ENCODE results near the gene KLRC3.

DNA sequence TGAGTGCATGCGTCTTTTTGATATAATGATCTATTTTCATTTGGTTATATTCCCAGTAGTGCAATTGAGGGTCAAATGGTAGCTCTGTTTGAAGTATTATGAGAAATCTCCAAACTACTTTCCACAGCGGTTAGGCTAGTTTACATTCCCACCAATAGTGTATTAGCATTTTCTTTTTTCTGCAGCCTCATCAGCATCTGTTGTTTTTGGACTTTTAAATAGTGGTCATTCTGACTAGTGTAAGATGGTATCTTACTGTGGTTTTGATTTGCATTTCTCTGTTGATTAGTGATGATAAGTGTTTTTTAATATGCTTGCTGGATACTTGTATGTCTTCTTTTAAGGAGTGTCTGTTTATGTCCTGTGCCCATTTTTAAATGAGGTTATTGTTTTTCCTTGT is 36.5 kb upstream of the KLRC3 start:
- TF ChIP-seq SMAD1 (CRISPR knock-in tag; IDR thresholded peaks at IDR 0.05; ENCODE audit: borderline replicate concordance, low read depth) (no peak), FOXM1 (CRISPR knock-in tag; IDR thresholded peaks at IDR 0.05) (no peak), NFIC (IDR thresholded peaks at IDR 0.05; ENCODE audit: low read length) (no peak)
- TF ChIP-seq, protein P1, sequence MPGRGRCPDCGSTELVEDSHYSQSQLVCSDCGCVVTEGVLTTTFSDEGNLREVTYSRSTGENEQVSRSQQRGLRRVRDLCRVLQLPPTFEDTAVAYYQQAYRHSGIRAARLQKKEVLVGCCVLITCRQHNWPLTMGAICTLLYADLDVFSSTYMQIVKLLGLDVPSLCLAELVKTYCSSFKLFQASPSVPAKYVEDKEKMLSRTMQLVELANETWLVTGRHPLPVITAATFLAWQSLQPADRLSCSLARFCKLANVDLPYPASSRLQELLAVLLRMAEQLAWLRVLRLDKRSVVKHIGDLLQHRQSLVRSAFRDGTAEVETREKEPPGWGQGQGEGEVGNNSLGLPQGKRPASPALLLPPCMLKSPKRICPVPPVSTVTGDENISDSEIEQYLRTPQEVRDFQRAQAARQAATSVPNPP (CRISPR knock-in tag; IDR thresholded peaks at IDR 0.05): no peak

Data from HepG2 (cell line).